Lung (tissue), 12 donors: Measurements from ENCODE around the gene KRT10. TPM values are rescaled to one million over a fixed set of nuclear protein-coding genes. Genes with fewer than 3 reads are reported as not detected.
"Not testable (repeated sequence)": the region's sequence is repeated elsewhere in the genome, so short reads cannot be mapped to it uniquely, and the experiment has no call there.

Experiments used
- ATAC-seq: fragments of 200-7000 bp; cut with Tn5 transposase; one replicate; pipeline ENCODE4 v1.9.1; 2020; ENCODE audit warnings: moderate number of reproducible peaks; ENCODE audit not compliant: insufficient read depth, low FRiP score
- DNase-seq, 3 donors: peaks; one replicate each; pipeline ENCODE4 v3.0.0-alpha.2; 2013 to 2017
- H3K27ac ChIP-seq, 2 donors: one replicate each; pipeline ENCODE4 v1.5.1; 2013; ENCODE audit warnings: mild to moderate bottlenecking in 2 of 2, moderate library complexity in 2 of 2, control low read depth in 1 of 2, inconsistent platforms in 1 of 2, low read depth in 1 of 2, low read length in 1 of 2
- H3K27me3 ChIP-seq, 3 donors: one replicate each; pipeline ENCODE4 v1.5.1; 2013; ENCODE audit warnings: low read length in 2 of 3; ENCODE audit not compliant: control insufficient read depth in 3 of 3, insufficient read depth in 3 of 3
- H3K36me3 ChIP-seq, 4 donors: one replicate each; pipeline ENCODE4 v1.5.1; 2013; ENCODE audit warnings: low read length in 4 of 4, mild to moderate bottlenecking in 1 of 4, moderate library complexity in 1 of 4; ENCODE audit not compliant: control insufficient read depth in 4 of 4, insufficient read depth in 4 of 4
- H3K4me1 ChIP-seq, 5 donors: one replicate each; pipeline ENCODE4 v1.5.1; 2013; ENCODE audit warnings: low read length in 5 of 5, mild to moderate bottlenecking in 2 of 5, moderate library complexity in 1 of 5; ENCODE audit not compliant: control insufficient read depth in 5 of 5, insufficient read depth in 5 of 5
- H3K4me3 ChIP-seq: one replicate; pipeline ENCODE4 v1.5.1; 2013; ENCODE audit warnings: mild to moderate bottlenecking, control low read depth, moderate library complexity
- H3K9ac ChIP-seq, 2 donors: one replicate each; pipeline ENCODE4 v1.5.1; 2013; ENCODE audit warnings: low read length in 2 of 2, control low read depth in 1 of 2; ENCODE audit not compliant: insufficient read depth in 1 of 2
- H3K9me3 ChIP-seq, 4 donors: one replicate each; pipeline ENCODE4 v1.5.1; 2013; ENCODE audit warnings: low read length in 3 of 4, mild to moderate bottlenecking in 1 of 4, moderate library complexity in 1 of 4; ENCODE audit not compliant: control insufficient read depth in 4 of 4, insufficient read depth in 3 of 4
- CTCF ChIP-seq: IDR thresholded peaks from 2 replicates; pipeline ENCODE4 v1.5.1; 2012; ENCODE audit warnings: mild to moderate bottlenecking; ENCODE audit errors: control extremely low read depth, extremely low read depth
- WGBS, 2 donors: extraction: QIAGEN DNeasy Blood & Tissue Kit; methylation state at CpG; one replicate each; pipeline ENCODE4 v1.1.7; 2013; 5-methylcytosine and 5-hydroxymethylcytosine counted together
- polyA plus RNA-seq, 2 donors: library from polyadenylated mRNA; stranded (reverse); fragments of 200-250 nt; gene quantifications; one replicate each; pipeline ENCODE4 v1.2.1, GENCODE V29; 2013
- total RNA-seq, 2 donors: library from RNA; depleted of rRNA in 1 of 2; stranded (reverse); fragments of >200 nt in 1 of 2; gene quantifications; one replicate each; pipeline ENCODE4 v1.2.1, GENCODE V29; 2014 to 2021
- donor health status: control.
- donor health status: control.
- donor health status: Bipolar disorder and iron deficiency.
- donor health status: healthy.
- donor health status: DM: yes; HTN: yes; CAD: no.

KRT10 gene
- total and polyA plus RNA-seq, 4 donors, result 4.6 to 60.6 (median 27.8) TPM

GRCh38 chr17:40817103-40817682, 5.2 kb downstream of the KRT10 start:
- Histone ChIP-seq H3K4me1 (peaks cover 0 to 6% (median 2%) of the 10 kb centered on the region in 5 donors), H3K27ac (no peak overlapping the region), H3K27me3 (peaks cover 0 to 9% (median 2%) of the 10 kb centered on the region in 3 donors), H3K9me3 (peaks cover 0 to 2% (median under 1%) of the 10 kb centered on the region in 4 donors), H3K36me3 (peaks cover 0 to 7% (median 6%) of the 10 kb centered on the region in 4 donors), H3K9ac (no peak overlapping the region), H3K4me3 (no peak overlapping the region)
- WGBS, 2 donors, result 95 to 96% methylated on average over 4 of the region's 4 CpGs
- TF ChIP-seq CTCF, result no peak
- DNase-seq (no peak), ATAC-seq (no peak)

GRCh38 chr17:40816569-40816968, 5.8 kb downstream of the KRT10 start:
- DNase-seq (no peak), ATAC-seq (no peak)
- no peak for TF ChIP-seq CTCF
- Histone ChIP-seq H3K27ac (no peak overlapping the region), H3K9me3 (peaks cover 0 to 2% (median under 1%) of the 10 kb centered on the region in 4 donors), H3K4me1 (peaks cover 0 to 6% (median 0%) of the 10 kb centered on the region in 5 donors), H3K36me3 (peaks cover 0 to 7% (median 6%) of the 10 kb centered on the region in 4 donors), H3K9ac (no peak overlapping the region), H3K27me3 (peaks cover 0 to 14% (median 6%) of the 10 kb centered on the region in 3 donors), H3K4me3 (no peak overlapping the region)
- WGBS, 2 donors, result 91 to 96% methylated on average over 3 of the region's 3 CpGs

GRCh38 chr17:40815381-40815780, 7.0 kb downstream of the KRT10 start:
- DNase-seq, result no peak
- WGBS, 2 donors, result 89 to 92% methylated on average over 1 of the region's 1 CpG
- peaks cover 0 to 7% (median 6%) of the 10 kb centered on the region in 4 donors for H3K36me3 ChIP-seq

GRCh38 chr17:40814657-40815056, 7.8 kb downstream of the KRT10 start:
- not testable (repeated sequence) for DNase-seq, H3K9ac ChIP-seq, H3K4me3 ChIP-seq, H3K36me3 ChIP-seq, H3K4me1 ChIP-seq, ATAC-seq, H3K9me3 ChIP-seq, H3K27ac ChIP-seq
- WGBS, 2 donors, result 81 to 87% methylated on average over 3 of the region's 3 CpGs
- peaks cover 0 to 29% (median 23%) of the 10 kb centered on the region in 3 donors for H3K27me3 ChIP-seq

More at GRCh38 chr17:40815381-40815780, 7.0 kb downstream of the KRT10 start:
- no peak for ATAC-seq
- Histone ChIP-seq H3K27me3 (peaks cover 0 to 22% (median 16%) of the 10 kb centered on the region in 3 donors), H3K27ac (no peak overlapping the region), H3K4me3 (no peak overlapping the region), H3K9me3 (peaks cover 0 to 2% (median under 1%) of the 10 kb centered on the region in 4 donors), H3K9ac (no peak overlapping the region), H3K4me1 (peaks cover 0 to 5% (median 0%) of the 10 kb centered on the region in 5 donors)
- TF ChIP-seq CTCF, result no peak
